ENCODE results near the gene SMC5.

DNA sequence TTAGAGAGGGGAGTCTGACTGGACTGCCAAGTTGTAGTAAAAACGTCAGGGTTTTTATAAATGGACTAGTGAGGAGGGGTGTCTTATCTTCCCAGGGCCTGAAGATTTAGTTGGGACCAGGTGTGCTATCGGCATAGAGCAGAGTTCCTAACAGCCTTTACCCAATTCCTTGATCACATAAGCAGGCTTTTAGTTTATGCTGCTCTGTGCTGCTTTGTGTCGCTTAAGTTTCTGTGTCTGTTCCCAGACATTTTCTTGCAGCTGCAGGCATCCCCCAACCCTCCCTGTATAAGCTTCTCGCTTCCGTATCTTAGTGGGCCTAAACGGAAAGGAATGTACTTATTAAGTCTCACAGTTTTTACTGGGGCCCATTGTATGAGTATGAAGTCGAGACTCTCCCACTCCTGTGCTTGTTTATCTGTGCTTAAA lies 2.6 kb upstream of the SMC5 start:
- TF ChIP-seq CTCF (IDR thresholded peaks at IDR 0.05): no peak
- TF ChIP-seq POLR2A (IDR thresholded peaks at IDR 0.05): no peak

All from lower leg skin (tissue), 3 donors.